GM18511 (cell line): Measurements from ENCODE around the gene TNS1.

Experiments
- ATAC-seq: cut with Tn5 transposase; IDR thresholded peaks from one replicate; pipeline ENCODE4 v1.9.1; 2021; ENCODE audit warnings: mild to moderate bottlenecking, moderate library complexity; ENCODE audit not compliant: unreplicated experiment

Gene TNS1

GRCh38 chr2:217856871-217857270, 145.9 kb downstream of the TNS1 start:
- ATAC-seq, result no peak

GRCh38 chr2:217856159-217856558, 146.6 kb downstream of the TNS1 start:
- no peak for ATAC-seq

- no peak for ATAC-seq
These were observed 147.9 kb downstream of the TNS1 start for GRCh38 chr2:217854684-217855420.

- no peak for ATAC-seq
These were observed 148.8 kb downstream of the TNS1 start for GRCh38 chr2:217853961-217854360.

GRCh38 chr2:217853301-217853881, 149.4 kb downstream of the TNS1 start:
- ATAC-seq, result no peak

GRCh38 chr2:217852555-217853211, 150.1 kb downstream of the TNS1 start:
- ATAC-seq, result no peak

- no peak for ATAC-seq
These were observed 151.4 kb downstream of the TNS1 start for GRCh38 chr2:217851191-217852020.

- no peak for ATAC-seq
These were observed 153.4 kb downstream of the TNS1 start for GRCh38 chr2:217849154-217849975.

GRCh38 chr2:217848351-217848957, 154.3 kb downstream of the TNS1 start:
- no peak for ATAC-seq

- no peak for ATAC-seq
These were observed 155.0 kb downstream of the TNS1 start for GRCh38 chr2:217847552-217848350.

- ATAC-seq, result no peak
These were observed 155.7 kb downstream of the TNS1 start for GRCh38 chr2:217847115-217847514.

- no peak for ATAC-seq
These were observed 156.5 kb downstream of the TNS1 start for GRCh38 chr2:217846321-217846743.

- no peak for ATAC-seq
These were observed 157.5 kb downstream of the TNS1 start for GRCh38 chr2:217845301-217845700.

- no peak for ATAC-seq
These were observed 158.1 kb downstream of the TNS1 start for GRCh38 chr2:217844696-217845095.

GRCh38 chr2:217843324-217843723, 159.5 kb downstream of the TNS1 start:
- ATAC-seq, result no peak

GRCh38 chr2:217842017-217842416, 160.8 kb downstream of the TNS1 start:
- ATAC-seq, result no peak

GRCh38 chr2:217840522-217840921, 162.3 kb downstream of the TNS1 start:
- ATAC-seq, result no peak

GRCh38 chr2:217839750-217840107, 163.1 kb downstream of the TNS1 start:
- no peak for ATAC-seq

- ATAC-seq, result no peak
These were observed 163.6 kb downstream of the TNS1 start for GRCh38 chr2:217839073-217839749.
